ENCODE results near the gene ZNF582. TPM values are rescaled to one million over a fixed set of nuclear protein-coding genes. Genes with fewer than 3 reads are reported as not detected.

ZNF582 gene
- total RNA-seq, 2 experiments from 2014 or later: 0.58 to 0.71 TPM

DNA sequence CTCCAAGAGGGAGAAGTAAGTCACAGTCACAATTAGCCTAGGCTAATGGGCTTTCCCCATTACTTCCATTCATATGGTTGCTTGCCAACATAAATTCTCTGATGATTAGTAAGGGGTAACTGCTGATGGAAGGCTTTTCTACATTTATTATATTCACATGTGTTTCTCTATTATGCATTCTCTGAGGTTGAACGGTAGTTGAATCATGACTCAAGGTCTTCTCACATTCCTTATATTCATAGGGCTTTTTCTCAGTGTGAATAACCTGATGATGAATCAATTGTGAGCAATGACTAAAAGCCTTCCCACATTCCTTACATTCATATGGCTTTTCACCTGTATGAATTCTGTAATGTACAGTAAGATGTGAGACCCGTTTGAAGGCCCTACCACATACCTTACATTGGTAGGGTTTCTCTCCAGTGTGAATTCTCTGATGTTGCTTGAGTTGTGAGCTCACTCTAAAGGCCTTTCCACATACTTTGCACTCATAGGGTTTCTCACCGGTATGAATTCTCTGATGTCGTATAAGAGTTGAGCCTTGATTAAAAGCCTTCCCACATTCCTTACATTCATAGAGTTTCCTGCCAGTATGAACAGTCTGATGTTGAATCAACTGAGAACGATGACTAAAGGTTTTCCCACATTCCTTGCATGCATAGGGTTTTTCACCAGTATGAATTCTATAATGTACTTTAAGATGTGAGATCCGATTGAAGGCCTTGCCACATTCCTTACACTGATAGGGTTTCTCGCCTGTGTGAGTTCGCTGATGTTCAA is 9.3 kb downstream of the ZNF582 start:
- intact Hi-C loops (cut with micrococcal nuclease): no loop called here
- H3K27ac Mint-ChIP-seq: no peak overlapping the region
- ChIA-PET POLR2A (no interaction called here), CTCF (no interaction called here)
- peaks cover 74% of the 10 kb centered on the region for H3K9me3 Mint-ChIP-seq
- no peaks in the 10 kb centered on the region for H3K27me3 Mint-ChIP-seq
- no peaks in the 10 kb centered on the region for H3K4me1 Mint-ChIP-seq (ENCODE audit: low read depth)
- peaks cover 68% of the 10 kb centered on the region for H3K36me3 Mint-ChIP-seq
- DNase-seq: no peak
- H3K4me3 Mint-ChIP-seq: no peak overlapping the region

- H3K27ac Mint-ChIP-seq: no peak overlapping the region
- no peak for DNase-seq
- ChIA-PET POLR2A (no interaction called here), CTCF (no interaction called here)
- no peak overlapping the region for H3K4me3 Mint-ChIP-seq
- H3K36me3 Mint-ChIP-seq: peaks cover 59% of the 10 kb centered on the region
- H3K9me3 Mint-ChIP-seq: peaks cover 86% of the 10 kb centered on the region
- H3K27me3 Mint-ChIP-seq: no peaks in the 10 kb centered on the region
- H3K4me1 Mint-ChIP-seq (ENCODE audit: low read depth): no peaks in the 10 kb centered on the region
- intact Hi-C loops (cut with micrococcal nuclease): no loop called here
Observed at GRCh38 chr19:56377105-56377924, 16.0 kb downstream of the ZNF582 start.

DNA sequence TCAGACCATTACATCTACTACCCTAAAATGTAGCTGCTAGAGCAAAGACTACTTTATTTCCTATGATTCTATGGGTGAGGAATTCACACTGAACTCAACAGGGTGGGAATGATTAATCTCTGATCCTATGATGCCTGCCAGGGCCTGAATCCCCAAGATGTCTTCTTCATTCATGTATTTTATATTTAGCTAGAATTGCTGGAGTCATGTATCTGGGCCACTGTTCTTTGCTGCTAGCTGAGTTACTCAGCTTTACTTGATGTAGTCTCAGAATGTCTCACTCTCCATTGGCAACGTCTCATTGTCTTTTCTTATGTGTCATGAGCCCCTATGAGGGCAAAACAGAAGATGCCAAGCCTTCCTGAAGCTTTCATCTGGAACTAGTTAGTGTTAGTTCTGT is 21.1 kb downstream of the ZNF582 start:
- Mint-ChIP-seq H3K27ac (no peak overlapping the region), H3K36me3 (peaks cover 74% of the 10 kb centered on the region), H3K27me3 (peaks cover 18% of the 10 kb centered on the region), H3K4me3 (no peak overlapping the region), H3K4me1 (ENCODE audit: low read depth) (peaks cover 17% of the 10 kb centered on the region), H3K9me3 (peaks cover 67% of the 10 kb centered on the region)
- intact Hi-C loops (cut with micrococcal nuclease): no loop called here
- ChIA-PET CTCF (no interaction called here), POLR2A (no interaction called here)
- no peak for DNase-seq

- no peak overlapping the region for H3K27ac Mint-ChIP-seq
- peaks cover 64% of the 10 kb centered on the region for H3K9me3 Mint-ChIP-seq
- no peak overlapping the region for H3K4me3 Mint-ChIP-seq
- no peak for DNase-seq
- H3K36me3 Mint-ChIP-seq: peaks cover 63% of the 10 kb centered on the region
- ChIA-PET POLR2A (interaction anchor here (0.5 kb wide), 1 partner anchor 229 kb away, joined by 4 read pairs; no protein-coding TSS in a partner anchor), CTCF (no interaction called here)
- intact Hi-C loops (cut with micrococcal nuclease): no loop called here
- H3K4me1 Mint-ChIP-seq (ENCODE audit: low read depth): peaks cover 17% of the 10 kb centered on the region
- peaks cover 21% of the 10 kb centered on the region for H3K27me3 Mint-ChIP-seq
Observed at GRCh38 chr19:56369886-56370676, 23.3 kb downstream of the ZNF582 start.

GRCh38 chr19:56367829-56368711 is 25.3 kb downstream of the ZNF582 start:
- Mint-ChIP-seq H3K4me1 (ENCODE audit: low read depth) (peaks cover 17% of the 10 kb centered on the region), H3K9me3 (peaks cover 65% of the 10 kb centered on the region), H3K27me3 (peaks cover 21% of the 10 kb centered on the region), H3K27ac (peak overlapping the region; percentile 30), H3K4me3 (peak overlapping the region; percentile 77), H3K36me3 (peaks cover 50% of the 10 kb centered on the region)
- ChIA-PET CTCF (interaction anchor here (0.6 to 2.2 kb wide), 2 partner anchors 14 to 20 kb away, joined by 4 to 10 read pairs; no protein-coding TSS in a partner anchor), POLR2A (no interaction called here)
- intact Hi-C loops (cut with micrococcal nuclease): no loop called here
- DNase-seq: peak; percentile 78

- ChIA-PET CTCF (no interaction called here), POLR2A (no interaction called here)
- no peak overlapping the region for H3K27ac Mint-ChIP-seq
- intact Hi-C loops (cut with micrococcal nuclease): no loop called here
- no peaks in the 10 kb centered on the region for H3K27me3 Mint-ChIP-seq
- H3K36me3 Mint-ChIP-seq: peaks cover 16% of the 10 kb centered on the region
- no peak for DNase-seq
- no peak overlapping the region for H3K4me3 Mint-ChIP-seq
- H3K9me3 Mint-ChIP-seq: peaks cover 64% of the 10 kb centered on the region
- no peaks in the 10 kb centered on the region for H3K4me1 Mint-ChIP-seq (ENCODE audit: low read depth)
Observed at GRCh38 chr19:56360841-56361240, 32.5 kb downstream of the ZNF582 start.

DNA sequence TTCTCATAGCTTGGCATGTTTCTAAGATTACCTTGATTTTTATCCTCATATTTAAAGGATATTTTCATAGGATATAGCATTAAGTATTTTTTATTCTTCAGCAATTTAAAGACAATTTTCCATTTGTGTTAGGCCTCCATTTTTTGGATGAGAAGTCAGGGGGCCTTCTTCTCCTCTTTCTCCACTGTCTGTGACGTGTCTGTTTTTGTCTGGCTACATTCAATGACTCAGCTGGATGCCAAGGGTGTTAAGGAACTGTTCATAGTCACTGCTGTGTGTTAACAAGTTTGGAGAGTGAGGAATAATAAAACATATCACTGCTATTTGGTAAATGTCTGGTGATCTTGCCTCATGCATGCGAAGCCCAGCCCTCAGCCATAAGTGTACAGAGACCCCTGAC is 36.4 kb downstream of the ZNF582 start:
- intact Hi-C loops (cut with micrococcal nuclease): no loop called here
- Mint-ChIP-seq H3K9me3 (peaks cover 35% of the 10 kb centered on the region), H3K4me1 (ENCODE audit: low read depth) (no peaks in the 10 kb centered on the region), H3K36me3 (peaks cover 8% of the 10 kb centered on the region), H3K27ac (no peak overlapping the region), H3K27me3 (no peaks in the 10 kb centered on the region), H3K4me3 (no peak overlapping the region)
- ChIA-PET CTCF (no interaction called here), POLR2A (no interaction called here)
- no peak for DNase-seq

DNA sequence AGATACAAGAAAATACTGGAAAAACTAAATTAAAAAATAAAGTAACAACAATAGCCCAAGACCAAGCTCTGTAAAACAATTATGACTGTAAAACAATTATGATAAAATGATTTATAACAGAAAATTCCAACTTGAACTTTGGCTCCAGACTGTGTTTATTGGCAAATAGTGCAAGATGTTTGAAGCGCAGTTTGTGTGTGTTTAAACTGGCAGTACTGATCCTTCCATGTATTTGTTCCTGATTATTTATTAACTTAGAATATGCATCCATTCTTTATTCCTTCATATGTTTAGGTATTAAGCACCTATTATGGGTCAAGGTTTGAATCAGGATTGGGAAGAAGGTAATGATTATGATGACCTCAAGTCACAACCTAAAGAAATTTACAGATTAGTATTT is 37.8 kb downstream of the ZNF582 start:
- intact Hi-C loops (cut with micrococcal nuclease): no loop called here
- peaks cover 2% of the 10 kb centered on the region for H3K36me3 Mint-ChIP-seq
- no peak for DNase-seq
- H3K9me3 Mint-ChIP-seq: peaks cover 26% of the 10 kb centered on the region
- no peaks in the 10 kb centered on the region for H3K4me1 Mint-ChIP-seq (ENCODE audit: low read depth)
- POLR2A ChIA-PET: no interaction called here
- CTCF ChIA-PET: interaction anchor here (1.0 kb wide), 1 partner anchor 102 kb away, joined by 3 read pairs; no protein-coding TSS in a partner anchor
- H3K4me3 Mint-ChIP-seq: no peak overlapping the region
- no peaks in the 10 kb centered on the region for H3K27me3 Mint-ChIP-seq
- H3K27ac Mint-ChIP-seq: no peak overlapping the region

GRCh38 chr19:56351208-56351607 is 42.1 kb downstream of the ZNF582 start:
- Mint-ChIP-seq H3K4me1 (ENCODE audit: low read depth) (no peaks in the 10 kb centered on the region), H3K9me3 (no peaks in the 10 kb centered on the region), H3K4me3 (no peak overlapping the region), H3K36me3 (no peaks in the 10 kb centered on the region), H3K27me3 (no peaks in the 10 kb centered on the region), H3K27ac (no peak overlapping the region)
- POLR2A ChIA-PET: no interaction called here
- CTCF ChIA-PET: interaction anchor here (0.7 to 1.6 kb wide), 3 partner anchors 18 to 275 kb away, joined by 3 to 5 read pairs (median 3); no protein-coding TSS in a partner anchor
- DNase-seq: no peak
- intact Hi-C loops (cut with micrococcal nuclease): loop anchor here (2.0 to 5.0 kb wide), 2 partner anchors 98 to 274 kb away; no protein-coding TSS in a partner anchor

- H3K4me3 Mint-ChIP-seq: no peak overlapping the region
- no peaks in the 10 kb centered on the region for H3K9me3 Mint-ChIP-seq
- POLR2A ChIA-PET: no interaction called here
- H3K27me3 Mint-ChIP-seq: no peaks in the 10 kb centered on the region
- no peaks in the 10 kb centered on the region for H3K36me3 Mint-ChIP-seq
- no peaks in the 10 kb centered on the region for H3K4me1 Mint-ChIP-seq (ENCODE audit: low read depth)
- peak; percentile 46 for DNase-seq
- no peak overlapping the region for H3K27ac Mint-ChIP-seq
- CTCF ChIA-PET: interaction anchor here (0.9 to 3.4 kb wide), 3 partner anchors 17 to 98 kb away, joined by 3 to 33 read pairs (median 5); no protein-coding TSS in a partner anchor
- intact Hi-C loops (cut with micrococcal nuclease): loop anchor here (2.0 to 5.0 kb wide), 2 partner anchors 98 to 273 kb away; no protein-coding TSS in a partner anchor
Observed at GRCh38 chr19:56350416-56351045, 42.8 kb downstream of the ZNF582 start.

All from activated CD4-positive, alpha-beta memory T cell treated with anti-CD3 and anti-CD28 coated beads for 36 hours (primary cell).